HepG2 (cell line): ENCODE results near the gene CLIC2. TPM values are rescaled to one million over a fixed set of nuclear protein-coding genes. Genes with fewer than 3 reads are reported as not detected.

ENCODE experiments used
- ATAC-seq: fragments of 200-7000 bp; cut with Tn5 transposase; 3 replicates; pipeline ENCODE4 v1.9.1; 2020; ENCODE audit warnings: mild to moderate bottlenecking, moderate library complexity
- BruUV-seq: library from RNA; stranded (reverse); fragments of 400-500 nt; replicated peaks from 2 replicates; lab custom pipeline; 2021; lab: Mats Ljungman, UMichigan
- CTCF ChIA-PET: fragments of 300-600 bp; formaldehyde crosslinking; extraction: SDS; loops from one replicate; lab custom pipeline; 2021; ENCODE audit warnings: low total read pairs, inconsistent platforms, low intra/inter-chr PET ratio; lab: Yijun Ruan, JAX
- POLR2A ChIA-PET: fragments of 350-600 bp; sonication (Branson Sonifier 250); formaldehyde crosslinking; loops from one replicate; lab custom pipeline; 2020; ENCODE audit warnings: antibody characterized with exemption, inconsistent platforms; lab: Yijun Ruan, JAX
- DNase-seq: peaks from one replicate; pipeline ENCODE4 v3.0.0-alpha.2; 2015; ENCODE audit warnings: low spot score
- FAIRE-seq: peaks from 3 replicates; lab custom pipeline; 2011; peaks lifted over from hg19 to GRCh38; lab: Jason Lieb, UNC
- H2AFZ ChIP-seq: one replicate; pipeline ENCODE4 v1.6.1; 2011; ENCODE audit warnings: low read length, inconsistent platforms
- H3K27ac ChIP-seq: fragments of 300-600 bp; 3 replicates; pipeline ENCODE4 v1.8.0; 2011; ENCODE audit warnings: mixed run types, mild to moderate bottlenecking, mixed read lengths, low read length, inconsistent platforms; ENCODE audit not compliant: insufficient read depth; ENCODE audit errors: extremely low read length
- H3K27me3 ChIP-seq, 2 experiments: fragments of 200-600 bp in 1 of 2; 2 replicates in 1 of 2; 3 replicates in 1 of 2; pipeline versions ENCODE4 v1.6.0 to v1.8.0; 2011; ENCODE audit warnings: low read length in 2 of 2, mild to moderate bottlenecking in 2 of 2, moderate library complexity in 2 of 2, inconsistent platforms in 1 of 2; ENCODE audit not compliant: insufficient read depth in 2 of 2, control insufficient read depth in 1 of 2
- H3K36me3 ChIP-seq, 2 experiments: fragments of 200-600 bp in 1 of 2; replicated peaks in 1 of 2; 2 replicates in 1 of 2; 3 replicates in 1 of 2; pipeline versions ENCODE4 v1.5.1 to v1.8.0; 2011; ENCODE audit warnings: low read length in 2 of 2, inconsistent platforms in 1 of 2; ENCODE audit not compliant: insufficient read depth in 2 of 2, control insufficient read depth in 1 of 2
- H3K4me1 ChIP-seq: 2 replicates; pipeline ENCODE4 v1.5.1; 2012; ENCODE audit warnings: low read length, inconsistent platforms; ENCODE audit not compliant: insufficient read depth
- H3K4me2 ChIP-seq: 2 replicates; pipeline ENCODE4 v1.6.0; 2011; ENCODE audit warnings: low read depth, low read length, inconsistent platforms
- H3K4me3 ChIP-seq, 3 experiments: fragments of 200-600 bp in 1 of 3; sonication (generic), shearing (Covaris generic) in 1 of 3; replicated peaks in 1 of 3; 2 replicates each; pipeline ENCODE4 v1.5.1; 2011 to 2016; ENCODE audit warnings: low read length in 3 of 3, inconsistent platforms in 2 of 3, low read depth in 2 of 3, mild to moderate bottlenecking in 2 of 3, control low read depth in 1 of 3, mixed read lengths in 1 of 3; ENCODE audit not compliant: insufficient read depth in 1 of 3
- H3K79me2 ChIP-seq: one replicate; pipeline ENCODE4 v1.6.1; 2011; ENCODE audit warnings: low read length, inconsistent platforms; ENCODE audit not compliant: insufficient read depth
- H3K9ac ChIP-seq: 2 replicates; pipeline ENCODE4 v1.6.0; 2011; ENCODE audit warnings: mild to moderate bottlenecking, low read depth, low read length, inconsistent platforms; ENCODE audit not compliant: insufficient read depth
- H3K9me3 ChIP-seq: 2 replicates; pipeline ENCODE4 v1.5.1; 2012; ENCODE audit warnings: mild to moderate bottlenecking, low read length
- H4K20me1 ChIP-seq: 2 replicates; pipeline ENCODE4 v1.6.0; 2011; ENCODE audit warnings: inconsistent platforms, mild to moderate bottlenecking, low read length, moderate library complexity; ENCODE audit not compliant: insufficient read depth
- DBP ChIP-seq: sonication (generic); formaldehyde crosslinking; IDR thresholded peaks from 2 replicates; pipeline ENCODE4 v1.4.0; 2020; ENCODE audit warnings: missing genetic modification reagents; ENCODE audit errors: not compliant biosample characterization
- ELF3 ChIP-seq: IDR thresholded peaks from 2 replicates; pipeline ENCODE4 v1.6.1; 2016; ENCODE audit warnings: missing genetic modification reagents, missing compliant biosample characterization
- GATAD1 ChIP-seq: IDR thresholded peaks from 2 replicates; pipeline ENCODE4 v1.6.1; 2016; ENCODE audit warnings: missing genetic modification reagents, missing compliant biosample characterization
- HNRNPK ChIP-seq: fragments of 200-400 bp; formaldehyde crosslinking; IDR thresholded peaks from 2 replicates; pipeline ENCODE4 v1.6.1; 2018; ENCODE audit warnings: low read length, low read depth, moderate library complexity, mild to moderate bottlenecking; ENCODE audit not compliant: poor library complexity, severe bottlenecking
- KDM1A ChIP-seq: IDR thresholded peaks from 2 replicates; pipeline ENCODE4 v1.6.1; 2016; ENCODE audit warnings: missing compliant biosample characterization
- NKX3-1 ChIP-seq: sonication (generic); formaldehyde crosslinking; IDR thresholded peaks from 2 replicates; pipeline ENCODE4 v1.5.0; 2020; ENCODE audit warnings: missing genetic modification reagents
- RFX1 ChIP-seq: fragments of 450-650 bp; IDR thresholded peaks from 2 replicates; pipeline ENCODE4 v1.6.1; 2017
- TCF12 ChIP-seq, 2 experiments: fragments of 450-650 bp in 1 of 2; sonication (generic) in 1 of 2; formaldehyde crosslinking in 1 of 2; IDR thresholded peaks; 2 replicates each; pipeline versions ENCODE4 v1.6.1 to v1.8.0; 2017 to 2022; ENCODE audit warnings: antibody characterized with exemption in 1 of 2, mild to moderate bottlenecking in 1 of 2, missing genetic modification reagents in 1 of 2, moderate library complexity in 1 of 2
- ZNF292 ChIP-seq: sonication (generic); formaldehyde crosslinking; IDR thresholded peaks from 2 replicates; pipeline ENCODE4 v1.8.1; 2022; ENCODE audit warnings: mild to moderate bottlenecking, low read depth, missing genetic modification reagents, borderline replicate concordance
- ZNF552 ChIP-seq: sonication (generic); formaldehyde crosslinking; IDR thresholded peaks from 2 replicates; pipeline ENCODE4 v1.9.0; 2022; ENCODE audit warnings: missing genetic modification reagents, mild to moderate bottlenecking, borderline replicate concordance
- ZNF570 ChIP-seq: sonication (generic); formaldehyde crosslinking; IDR thresholded peaks from 2 replicates; pipeline ENCODE4 v1.4.0; 2020; ENCODE audit warnings: mild to moderate bottlenecking, missing genetic modification reagents, borderline replicate concordance
- ZNF607 ChIP-seq: sonication (generic); formaldehyde crosslinking; IDR thresholded peaks from 2 replicates; pipeline ENCODE4 v1.5.1; 2020; ENCODE audit warnings: missing genetic modification reagents, mild to moderate bottlenecking, borderline replicate concordance
- ZNF687 ChIP-seq: sonication (generic); formaldehyde crosslinking; IDR thresholded peaks from 2 replicates; pipeline ENCODE4 v1.5.1; 2020; ENCODE audit warnings: mild to moderate bottlenecking, missing genetic modification reagents, moderate library complexity
- WGBS: methylation state at CpG from one replicate; pipeline ENCODE4 v1.1.6; 2017; ENCODE audit warnings: low lambda C conversion rate; 5-methylcytosine and 5-hydroxymethylcytosine counted together
- in situ Hi-C: cut with HindIII; loops from 2 replicates; pipeline ENCODE4 v1.10.0; 2017; ENCODE audit warnings: low pct_unique_long_range_greater_than_20kb; ENCODE audit not compliant: extremely low pct_ligation_motif_present
- intact Hi-C: fragments of 100-400 bp; cut with micrococcal nuclease; formaldehyde crosslinking; loops from one replicate; pipeline ENCODE4 v1.10.0; 2022; ENCODE audit not compliant: unreplicated experiment
- polyA plus RNA-seq, 8 experiments: library from polyadenylated mRNA; depleted of rRNA in 3 of 8; stranded (reverse) in 7 of 8; unstranded in 1 of 8; fragments of >200 nt; fragmentation: Illumina TruSeq in 4 of 8; extraction: Trizol in 4 of 8; gene quantifications; 2 replicates each; pipeline versions ENCODE4 v1.2.1 to v1.2.3, GENCODE V29; 2011 to 2016; ENCODE audit warnings: low read depth in 4 of 8, missing spikeins in 1 of 8, mixed read lengths in 1 of 8; ENCODE audit not compliant: insufficient read depth in 1 of 8
- total RNA-seq, 5 experiments: library from RNA; depleted of rRNA; stranded (reverse); fragments of >200 nt; fragmentation: Illumina TruSeq; extraction: Trizol; gene quantifications; 2 replicates each; pipeline ENCODE4 v1.2.3, GENCODE V29; 2016; ENCODE audit warnings: low read depth in 1 of 5
- TF ChIP-seq, protein P1 (sequence below): sonication (generic); formaldehyde crosslinking; IDR thresholded peaks from 2 replicates; pipeline ENCODE4 v1.4.0; 2020; ENCODE audit warnings: missing genetic modification reagents, borderline replicate concordance
- TF ChIP-seq, protein P2 (sequence below): sonication (generic); formaldehyde crosslinking; IDR thresholded peaks from 2 replicates; pipeline ENCODE4 v1.9.0; 2021; ENCODE audit warnings: missing genetic modification reagents, borderline replicate concordance

The CLIC2 gene
- total and polyA plus RNA-seq, 2 of the 13 experiments (the other 11 are each of a cell fraction or from before 2014, with no cell fraction given), result 0.24 to 0.25 TPM

DNA sequence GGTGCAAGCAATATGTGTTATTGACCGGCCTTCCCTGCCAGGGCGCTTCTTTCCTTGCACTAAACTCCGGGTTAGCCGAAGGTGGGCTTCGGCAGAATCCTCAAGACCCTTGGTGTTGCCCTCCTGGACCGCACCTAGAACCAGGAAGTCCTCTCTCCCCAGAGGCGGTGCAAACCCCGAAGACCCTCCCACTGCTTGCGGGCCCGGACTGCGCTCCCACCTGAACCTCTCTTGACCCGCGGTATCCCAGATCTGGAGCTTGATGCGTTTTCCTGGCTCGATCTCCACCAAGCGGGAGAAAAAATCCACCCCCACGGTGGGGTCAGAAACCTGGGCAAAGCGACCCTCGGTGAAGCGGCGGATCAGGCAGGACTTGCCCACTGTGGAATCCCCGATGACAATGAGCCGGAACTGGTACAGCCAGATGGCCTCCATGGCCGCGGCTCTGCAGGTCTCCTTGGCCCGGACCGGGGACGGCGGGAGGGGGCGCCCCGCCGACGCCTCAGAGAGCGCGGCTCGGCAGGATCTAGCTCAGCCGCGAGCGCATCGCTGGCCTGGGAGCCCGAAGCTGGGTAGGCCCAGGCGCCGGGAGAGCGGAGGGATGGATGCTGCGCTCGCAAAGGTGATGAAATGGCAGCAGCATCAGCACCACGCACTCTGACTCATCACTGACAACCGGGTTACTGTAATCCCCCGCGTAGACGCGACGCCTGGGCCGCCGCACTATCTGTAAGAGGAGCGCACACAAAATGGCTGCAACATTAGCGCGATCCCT is 70.4 kb downstream of the CLIC2 start, which contains the start of gene RAB39B:
TSS of gene RAB39B (minus strand) at position 638 of the 775 bp plus-strand sequence. CDS start at position 435, 203 bp downstream.
- intact Hi-C loops, result no loop called here
- H3K4me2 ChIP-seq, result peak within 1 kb of the TSS; percentile 63
- CTCF ChIA-PET, result no interaction called here
- ATAC-seq, result peak; percentile 93
- H3K4me3 ChIP-seq, result peak within 1 kb of the TSS; percentile 12 to 41 (median 26); a peak in 4 of 6 replicates
- in situ Hi-C loops, result no loop called here
- POLR2A ChIA-PET, result no interaction called here
- no peak within 1 kb of the TSS for H2AFZ ChIP-seq
- no peaks in the 10 kb centered on the region for H4K20me1 ChIP-seq
- H3K4me1 ChIP-seq, result peaks cover 9% of the 10 kb centered on the region
- H3K27me3 ChIP-seq, result no peaks in the 10 kb centered on the region
- H3K79me2 ChIP-seq, result no peaks in the 10 kb centered on the region
- H3K9me3 ChIP-seq, result no peaks in the 10 kb centered on the region
- DNase-seq, result peak; percentile 26
- no peak within 1 kb of the TSS for H3K9ac ChIP-seq
- 7% methylated on average over 7 of the region's 58 CpGs for WGBS
- FAIRE-seq, result peak; percentile 12
- no peaks in the 10 kb centered on the region for H3K36me3 ChIP-seq
- no peak within 1 kb of the TSS for H3K27ac ChIP-seq
- BruUV-seq, result no TSS peak
- no peak for TF ChIP-seq DBP (CRISPR knock-in tag)
- TF ChIP-seq ZNF687 (CRISPR knock-in tag), result peak; percentile 46
- TF ChIP-seq RFX1, result no peak
- TF ChIP-seq NKX3-1 (CRISPR knock-in tag), result no peak
- TF ChIP-seq ZNF570 (CRISPR knock-in tag), result no peak
- TF ChIP-seq, protein P1, sequence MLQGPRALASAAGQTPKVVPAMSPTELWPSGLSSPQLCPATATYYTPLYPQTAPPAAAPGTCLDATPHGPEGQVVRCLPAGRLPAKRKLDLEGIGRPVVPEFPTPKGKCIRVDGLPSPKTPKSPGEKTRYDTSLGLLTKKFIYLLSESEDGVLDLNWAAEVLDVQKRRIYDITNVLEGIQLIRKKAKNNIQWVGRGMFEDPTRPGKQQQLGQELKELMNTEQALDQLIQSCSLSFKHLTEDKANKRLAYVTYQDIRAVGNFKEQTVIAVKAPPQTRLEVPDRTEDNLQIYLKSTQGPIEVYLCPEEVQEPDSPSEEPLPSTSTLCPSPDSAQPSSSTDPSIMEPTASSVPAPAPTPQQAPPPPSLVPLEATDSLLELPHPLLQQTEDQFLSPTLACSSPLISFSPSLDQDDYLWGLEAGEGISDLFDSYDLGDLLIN (CRISPR knock-in tag), result no peak
- TF ChIP-seq ZNF552 (CRISPR knock-in tag), result no peak
- no peak for TF ChIP-seq ZNF292 (CRISPR knock-in tag)
- no peak for TF ChIP-seq ELF3 (CRISPR knock-in tag)
- TF ChIP-seq HNRNPK, result no peak
- TF ChIP-seq, protein P2, sequence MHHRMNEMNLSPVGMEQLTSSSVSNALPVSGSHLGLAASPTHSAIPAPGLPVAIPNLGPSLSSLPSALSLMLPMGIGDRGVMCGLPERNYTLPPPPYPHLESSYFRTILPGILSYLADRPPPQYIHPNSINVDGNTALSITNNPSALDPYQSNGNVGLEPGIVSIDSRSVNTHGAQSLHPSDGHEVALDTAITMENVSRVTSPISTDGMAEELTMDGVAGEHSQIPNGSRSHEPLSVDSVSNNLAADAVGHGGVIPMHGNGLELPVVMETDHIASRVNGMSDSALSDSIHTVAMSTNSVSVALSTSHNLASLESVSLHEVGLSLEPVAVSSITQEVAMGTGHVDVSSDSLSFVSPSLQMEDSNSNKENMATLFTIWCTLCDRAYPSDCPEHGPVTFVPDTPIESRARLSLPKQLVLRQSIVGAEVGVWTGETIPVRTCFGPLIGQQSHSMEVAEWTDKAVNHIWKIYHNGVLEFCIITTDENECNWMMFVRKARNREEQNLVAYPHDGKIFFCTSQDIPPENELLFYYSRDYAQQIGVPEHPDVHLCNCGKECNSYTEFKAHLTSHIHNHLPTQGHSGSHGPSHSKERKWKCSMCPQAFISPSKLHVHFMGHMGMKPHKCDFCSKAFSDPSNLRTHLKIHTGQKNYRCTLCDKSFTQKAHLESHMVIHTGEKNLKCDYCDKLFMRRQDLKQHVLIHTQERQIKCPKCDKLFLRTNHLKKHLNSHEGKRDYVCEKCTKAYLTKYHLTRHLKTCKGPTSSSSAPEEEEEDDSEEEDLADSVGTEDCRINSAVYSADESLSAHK (CRISPR knock-in tag), result no peak
- TF ChIP-seq GATAD1, result no peak
- TF ChIP-seq KDM1A, result 0 out of 2 replicates have a peak, but pooled peaks have one; percentile 75
- TF ChIP-seq ZNF607 (CRISPR knock-in tag), result no peak
- no peak for TF ChIP-seq TCF12 (IDR thresholded peaks at IDR 0.05)
- TF ChIP-seq TCF12 (CRISPR knock-in tag; IDR thresholded peaks at IDR 0.05), result no peak
